MM.1S (cell line): Measurements from ENCODE around the gene CLEC18A.
"Not testable (repeated sequence)": the region's sequence is repeated elsewhere in the genome, so short reads cannot be mapped to it uniquely, and the experiment has no call there.

Experiments
- DNase-seq: peaks from one replicate; pipeline ENCODE4 v3.0.0-alpha.2; 2015
- H2AFZ ChIP-seq: fragments of 300-600 bp; sonication (generic); 2 replicates; pipeline ENCODE4 v1.6.0; 2016; ENCODE audit warnings: antibody characterized with exemption, low read length
- H3F3A ChIP-seq: fragments of 300-600 bp; sonication (generic); 2 replicates; pipeline ENCODE4 v1.6.1; 2016; ENCODE audit warnings: mild to moderate bottlenecking, antibody characterized with exemption, low read length, moderate library complexity, mixed read lengths; ENCODE audit not compliant: insufficient read depth
- H3K27ac ChIP-seq: fragments of 300-600 bp; sonication (generic); 2 replicates; pipeline ENCODE4 v1.5.1; 2016; ENCODE audit warnings: mild to moderate bottlenecking, low read length
- H3K27me3 ChIP-seq: fragments of 300-600 bp; sonication (generic); replicated peaks from 2 replicates; pipeline ENCODE4 v1.6.0; 2016; ENCODE audit warnings: low read length; ENCODE audit not compliant: insufficient read depth
- H3K36me3 ChIP-seq: fragments of 300-600 bp; sonication (generic); replicated peaks from 2 replicates; pipeline ENCODE4 v1.6.1; 2016; ENCODE audit warnings: mild to moderate bottlenecking, low read length, mixed read lengths; ENCODE audit not compliant: insufficient read depth
- H3K4me1 ChIP-seq: fragments of 300-600 bp; sonication (generic); 2 replicates; pipeline ENCODE4 v1.6.1; 2016; ENCODE audit warnings: low read length, mixed read lengths
- H3K4me2 ChIP-seq: fragments of 300-600 bp; sonication (generic); 2 replicates; pipeline ENCODE4 v1.6.0; 2016; ENCODE audit warnings: low read depth, low read length
- H3K4me3 ChIP-seq: fragments of 300-600 bp; sonication (generic); 2 replicates; pipeline ENCODE4 v1.5.1; 2016; ENCODE audit warnings: low read length, mixed read lengths
- H3K79me2 ChIP-seq: fragments of 300-600 bp; sonication (generic); 2 replicates; pipeline ENCODE4 v1.6.1; 2016; ENCODE audit warnings: mixed run types, low read length, mixed read lengths
- H3K9ac ChIP-seq: fragments of 300-600 bp; sonication (generic); 2 replicates; pipeline ENCODE4 v1.6.1; 2016; ENCODE audit warnings: low read length, mixed read lengths
- H3K9me2 ChIP-seq: fragments of 300-600 bp; sonication (generic); replicated peaks from 2 replicates; pipeline ENCODE4 v1.6.1; 2016; ENCODE audit warnings: mild to moderate bottlenecking, low read length, mixed read lengths; ENCODE audit not compliant: insufficient read depth
- H3K9me3 ChIP-seq: fragments of 300-600 bp; sonication (generic); replicated peaks from 2 replicates; pipeline ENCODE4 v1.6.1; 2016; ENCODE audit warnings: mild to moderate bottlenecking, low read length, mixed read lengths; ENCODE audit not compliant: insufficient read depth
- H4K20me1 ChIP-seq: fragments of 300-600 bp; sonication (generic); 2 replicates; pipeline ENCODE4 v1.6.1; 2016; ENCODE audit warnings: mild to moderate bottlenecking, low read length, moderate library complexity, mixed read lengths; ENCODE audit not compliant: insufficient read depth
- EZH2 ChIP-seq: fragments of 300-600 bp; sonication (generic); optimal IDR thresholded peaks from 2 replicates; pipeline ENCODE3; 2017; ENCODE audit warnings: low read depth, mild to moderate bottlenecking, antibody characterized with exemption, low read length, mixed read lengths
- EZH2phosphoT487 ChIP-seq: fragments of 300-600 bp; sonication (generic); IDR thresholded peaks from 2 replicates; pipeline ENCODE4 v1.6.1; 2018; ENCODE audit warnings: antibody characterized with exemption, low read length
- TF ChIP-seq, protein P1 (sequence below): fragments of 300-600 bp; sonication (generic); IDR thresholded peaks from 2 replicates; pipeline ENCODE4 v1.5.1; 2016; ENCODE audit warnings: antibody characterized with exemption, low read length, mixed read lengths

Gene CLEC18A

GRCh38 chr16:69942627-69943170 is 8.4 kb upstream of the CLEC18A start:
- H3K79me2 ChIP-seq, result no peaks in the 10 kb centered on the region
- DNase-seq, result no peak
- no peaks in the 10 kb centered on the region for H4K20me1 ChIP-seq
- no peak overlapping the region for H3K4me2 ChIP-seq
- H3K9me2 ChIP-seq, result no peaks in the 10 kb centered on the region
- H3K4me1 ChIP-seq, result no peaks in the 10 kb centered on the region
- TF ChIP-seq EZH2, result no peak
- no peak for TF ChIP-seq EZH2phosphoT487
- TF ChIP-seq, protein P1, sequence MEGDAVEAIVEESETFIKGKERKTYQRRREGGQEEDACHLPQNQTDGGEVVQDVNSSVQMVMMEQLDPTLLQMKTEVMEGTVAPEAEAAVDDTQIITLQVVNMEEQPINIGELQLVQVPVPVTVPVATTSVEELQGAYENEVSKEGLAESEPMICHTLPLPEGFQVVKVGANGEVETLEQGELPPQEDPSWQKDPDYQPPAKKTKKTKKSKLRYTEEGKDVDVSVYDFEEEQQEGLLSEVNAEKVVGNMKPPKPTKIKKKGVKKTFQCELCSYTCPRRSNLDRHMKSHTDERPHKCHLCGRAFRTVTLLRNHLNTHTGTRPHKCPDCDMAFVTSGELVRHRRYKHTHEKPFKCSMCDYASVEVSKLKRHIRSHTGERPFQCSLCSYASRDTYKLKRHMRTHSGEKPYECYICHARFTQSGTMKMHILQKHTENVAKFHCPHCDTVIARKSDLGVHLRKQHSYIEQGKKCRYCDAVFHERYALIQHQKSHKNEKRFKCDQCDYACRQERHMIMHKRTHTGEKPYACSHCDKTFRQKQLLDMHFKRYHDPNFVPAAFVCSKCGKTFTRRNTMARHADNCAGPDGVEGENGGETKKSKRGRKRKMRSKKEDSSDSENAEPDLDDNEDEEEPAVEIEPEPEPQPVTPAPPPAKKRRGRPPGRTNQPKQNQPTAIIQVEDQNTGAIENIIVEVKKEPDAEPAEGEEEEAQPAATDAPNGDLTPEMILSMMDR, result no peak
- H3K36me3 ChIP-seq, result no peaks in the 10 kb centered on the region
- H3F3A ChIP-seq, result no peaks in the 10 kb centered on the region
- H3K9ac ChIP-seq, result no peak overlapping the region
- no peaks in the 10 kb centered on the region for H3K27me3 ChIP-seq
- H3K4me3 ChIP-seq, result no peak overlapping the region
- H3K27ac ChIP-seq, result no peak overlapping the region
- no peak overlapping the region for H2AFZ ChIP-seq
- H3K9me3 ChIP-seq, result no peaks in the 10 kb centered on the region

DNA sequence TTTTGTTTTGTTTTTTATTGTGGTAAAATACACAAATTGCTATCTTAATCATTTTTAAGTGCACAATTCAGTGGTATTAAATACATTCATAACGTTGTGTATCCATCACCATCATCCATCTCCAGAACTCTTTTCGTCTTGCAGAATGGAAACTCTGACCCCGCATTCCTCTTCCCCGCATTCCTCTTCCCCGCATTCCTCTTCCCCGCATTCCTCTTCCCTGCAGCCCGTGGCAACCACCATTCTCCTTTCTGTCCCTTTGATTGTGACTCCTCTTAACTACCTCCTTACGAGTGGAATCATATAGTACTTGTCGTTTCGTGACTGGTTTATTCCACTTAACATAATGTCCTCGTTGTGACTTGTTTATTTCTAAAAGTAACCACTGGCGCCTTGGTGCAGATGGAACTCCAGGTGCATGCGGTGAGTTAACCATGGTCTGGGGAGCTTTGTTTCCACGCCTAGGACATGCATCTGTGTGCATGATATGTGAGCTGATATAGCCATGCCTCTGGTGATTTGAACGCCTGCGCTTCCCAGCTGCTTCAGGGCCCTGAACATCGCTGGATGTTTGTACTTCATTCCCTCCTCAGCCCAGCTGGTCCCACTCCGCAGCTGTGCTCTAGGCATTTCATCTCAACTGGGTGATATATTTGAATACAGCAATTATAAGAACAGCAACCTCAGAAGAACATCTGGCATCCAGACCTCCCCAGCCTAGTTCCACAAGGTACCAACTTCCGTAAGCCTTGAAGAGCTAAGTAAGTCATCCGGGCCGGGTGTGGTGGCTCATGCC is 7.7 kb upstream of the CLEC18A start:
- H3K9me2 ChIP-seq, H3F3A ChIP-seq, H3K27me3 ChIP-seq, H3K79me2 ChIP-seq, H2AFZ ChIP-seq, H3K36me3 ChIP-seq, H3K9me3 ChIP-seq, H3K27ac ChIP-seq, H3K4me2 ChIP-seq, H3K9ac ChIP-seq, H3K4me3 ChIP-seq, H3K4me1 ChIP-seq, DNase-seq, H4K20me1 ChIP-seq: not testable (repeated sequence)

DNA sequence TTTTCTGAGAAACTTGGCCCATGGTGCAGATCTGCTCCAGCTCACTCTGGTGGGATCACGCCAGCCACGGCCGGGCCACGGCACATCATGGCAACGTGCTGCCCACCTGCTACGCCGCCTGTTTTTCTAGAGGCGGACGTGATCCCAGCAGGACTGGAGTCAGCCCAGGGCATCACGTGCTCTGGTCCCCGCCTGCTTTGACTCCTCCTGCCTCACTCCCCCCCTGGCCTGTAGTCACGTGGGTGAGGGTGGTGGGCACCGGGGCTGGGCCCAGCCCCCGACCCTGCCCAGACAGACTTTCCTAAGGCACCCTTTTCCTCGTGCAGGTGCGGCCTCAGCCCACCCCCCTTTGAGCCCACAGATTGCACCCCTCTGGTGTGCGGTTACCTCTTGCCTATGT is 723 bp upstream of the CLEC18A start:
- H3K4me2 ChIP-seq, H3K9me2 ChIP-seq, H3K27me3 ChIP-seq: not testable (repeated sequence)

GRCh38 chr16:69951672-69952031 is 518 bp downstream of the CLEC18A start:
- not testable (repeated sequence) for H3K4me3 ChIP-seq, H3K79me2 ChIP-seq, H3K9ac ChIP-seq, H3K27ac ChIP-seq, H3K36me3 ChIP-seq, H3K4me1 ChIP-seq, H3F3A ChIP-seq, H4K20me1 ChIP-seq, DNase-seq, H3K9me3 ChIP-seq, H3K27me3 ChIP-seq, H3K4me2 ChIP-seq, H3K9me2 ChIP-seq, H2AFZ ChIP-seq

More for the DNA sequence above, 723 bp upstream of the CLEC18A start:
- H3K36me3 ChIP-seq, H3K9ac ChIP-seq, H3K9me3 ChIP-seq, H3K4me1 ChIP-seq, H3K79me2 ChIP-seq, DNase-seq, H3K4me3 ChIP-seq, H2AFZ ChIP-seq, H3F3A ChIP-seq, H4K20me1 ChIP-seq, H3K27ac ChIP-seq: not testable (repeated sequence)

DNA sequence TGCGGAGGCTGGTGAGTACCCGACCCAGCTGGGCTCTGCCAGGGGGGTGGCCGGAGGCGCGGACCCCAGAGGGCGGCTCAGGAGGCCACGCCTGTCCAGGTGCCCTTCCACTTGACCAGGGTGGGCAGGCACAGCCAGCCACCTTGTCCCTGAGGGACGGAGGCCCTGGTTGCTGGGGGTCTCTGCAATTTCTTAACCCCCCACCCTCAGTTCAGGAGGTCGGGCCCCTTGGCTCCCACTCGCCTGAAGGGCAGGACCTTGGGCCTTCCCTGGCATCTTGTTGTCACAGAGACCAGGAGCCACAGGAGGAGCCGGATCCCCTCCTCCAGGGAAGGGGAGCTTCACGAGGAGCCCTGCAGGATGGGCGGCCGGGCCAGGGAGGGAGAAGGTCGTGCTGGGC is 982 bp downstream of the CLEC18A start:
- H3K36me3 ChIP-seq, H3K4me3 ChIP-seq, H2AFZ ChIP-seq, H3K9ac ChIP-seq, DNase-seq, H3K27ac ChIP-seq, H4K20me1 ChIP-seq, H3K4me1 ChIP-seq, H3K9me2 ChIP-seq, H3K4me2 ChIP-seq, H3K9me3 ChIP-seq, H3K27me3 ChIP-seq, H3K79me2 ChIP-seq, H3F3A ChIP-seq: not testable (repeated sequence)

DNA sequence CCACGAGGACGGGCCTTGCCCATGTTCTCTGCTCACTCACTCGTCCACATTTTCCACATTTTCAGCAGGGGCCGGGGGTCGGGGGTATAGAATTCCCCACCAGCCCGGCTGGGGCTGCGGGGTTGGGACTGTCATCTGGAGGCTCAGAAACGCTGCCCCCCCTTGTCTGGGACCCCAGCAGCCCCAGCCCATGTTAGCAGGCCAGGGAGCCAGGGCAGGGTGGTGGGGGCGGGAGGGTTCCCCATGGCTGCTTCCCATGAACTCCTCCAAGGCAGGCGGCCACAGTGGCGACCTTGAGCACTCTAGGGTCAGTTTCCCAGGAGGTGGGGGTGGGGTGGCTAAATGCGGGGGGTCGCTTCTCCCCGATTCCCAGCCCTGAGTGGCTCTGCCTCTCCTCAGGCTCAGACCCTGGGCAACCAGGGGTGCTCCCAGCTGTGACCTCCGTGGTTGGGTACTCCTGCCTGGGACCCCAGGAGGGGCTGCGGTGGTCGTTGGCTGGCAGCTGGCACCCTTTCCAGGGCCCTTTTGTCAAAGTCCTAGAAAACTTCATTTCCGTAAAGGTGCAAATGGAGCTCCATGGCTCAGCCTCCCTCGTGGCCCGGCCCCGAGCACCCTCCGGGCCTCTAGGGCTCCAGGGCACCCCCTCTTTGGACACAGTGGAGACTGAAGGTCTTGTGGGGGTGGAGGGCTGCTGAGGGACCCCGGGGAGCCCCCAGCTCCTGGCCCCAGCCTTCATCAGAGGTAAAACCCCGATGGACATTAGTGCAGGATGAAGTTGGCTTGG is 1.6 kb downstream of the CLEC18A start:
- not testable (repeated sequence) for DNase-seq, H3K4me3 ChIP-seq, H3K79me2 ChIP-seq, H3K4me1 ChIP-seq, H2AFZ ChIP-seq, H3K4me2 ChIP-seq, H3F3A ChIP-seq, H3K9me2 ChIP-seq, H3K27me3 ChIP-seq, H3K9ac ChIP-seq, H3K36me3 ChIP-seq, H3K9me3 ChIP-seq, H4K20me1 ChIP-seq, H3K27ac ChIP-seq

DNA sequence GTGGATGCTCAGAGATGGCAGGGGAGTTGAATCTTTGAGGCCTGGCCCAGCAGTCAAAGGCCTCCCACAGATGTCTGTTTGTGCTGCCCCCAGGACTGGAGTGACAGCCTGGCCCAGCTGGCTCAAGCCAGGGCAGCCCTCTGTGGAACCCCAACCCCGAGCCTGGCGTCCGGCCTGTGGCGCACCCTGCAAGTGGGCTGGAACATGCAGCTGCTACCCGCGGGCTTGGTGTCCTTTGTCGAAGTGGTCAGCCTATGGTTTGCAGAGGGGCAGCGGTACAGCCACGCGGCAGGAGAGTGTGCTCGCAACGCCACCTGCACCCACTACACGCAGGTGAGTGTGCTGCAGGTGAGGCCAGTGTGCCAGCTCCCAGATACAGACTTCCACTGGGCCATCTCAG is 3.1 kb downstream of the CLEC18A start:
- not testable (repeated sequence) for H3K4me1 ChIP-seq, H2AFZ ChIP-seq, H3K4me2 ChIP-seq, H3K27ac ChIP-seq, H3K9ac ChIP-seq, H3K9me2 ChIP-seq, DNase-seq, H3K4me3 ChIP-seq, H3K9me3 ChIP-seq, H3K79me2 ChIP-seq, H4K20me1 ChIP-seq, H3F3A ChIP-seq, H3K36me3 ChIP-seq, H3K27me3 ChIP-seq
